ELF-1 (cell line): Measurements from ENCODE around the gene CENPN.

Experiments used
- DNase-seq: peaks from one replicate; pipeline ENCODE4 v3.0.0-alpha.2; 2016; ENCODE audit warnings: low read depth, low spot score

CENPN gene

DNA sequence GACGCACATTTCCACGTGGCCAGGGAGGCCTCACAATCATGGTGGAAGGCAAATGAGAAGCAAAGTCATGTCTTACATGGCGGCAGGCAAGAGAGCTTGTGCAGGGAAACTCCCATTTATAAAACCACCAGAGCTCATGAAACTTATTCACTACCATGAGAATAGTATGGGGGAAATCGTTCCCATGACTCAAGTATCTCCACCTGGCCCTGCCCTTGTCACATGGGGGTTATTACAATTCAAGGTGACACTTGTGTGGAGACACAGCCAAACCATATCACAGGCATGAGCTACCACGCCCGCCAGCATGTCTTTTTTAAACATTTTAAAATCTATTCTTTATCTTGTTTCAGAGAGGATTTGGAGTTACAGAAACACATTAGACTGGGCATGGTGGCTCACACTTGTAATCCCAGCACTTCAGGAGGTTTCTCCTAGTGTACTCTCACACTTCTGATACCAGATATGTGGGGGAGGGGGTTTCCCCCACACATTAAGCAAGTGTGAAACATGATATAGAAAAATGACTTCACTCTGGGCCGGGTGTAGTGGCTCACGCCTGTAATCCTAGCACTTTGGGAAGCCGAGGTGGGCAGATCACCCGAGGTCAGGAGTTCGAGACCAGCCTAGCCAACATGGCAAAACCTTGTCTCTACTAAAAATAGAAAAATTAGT is 23.1 kb downstream of the CENPN start:
- no peak for DNase-seq

DNA sequence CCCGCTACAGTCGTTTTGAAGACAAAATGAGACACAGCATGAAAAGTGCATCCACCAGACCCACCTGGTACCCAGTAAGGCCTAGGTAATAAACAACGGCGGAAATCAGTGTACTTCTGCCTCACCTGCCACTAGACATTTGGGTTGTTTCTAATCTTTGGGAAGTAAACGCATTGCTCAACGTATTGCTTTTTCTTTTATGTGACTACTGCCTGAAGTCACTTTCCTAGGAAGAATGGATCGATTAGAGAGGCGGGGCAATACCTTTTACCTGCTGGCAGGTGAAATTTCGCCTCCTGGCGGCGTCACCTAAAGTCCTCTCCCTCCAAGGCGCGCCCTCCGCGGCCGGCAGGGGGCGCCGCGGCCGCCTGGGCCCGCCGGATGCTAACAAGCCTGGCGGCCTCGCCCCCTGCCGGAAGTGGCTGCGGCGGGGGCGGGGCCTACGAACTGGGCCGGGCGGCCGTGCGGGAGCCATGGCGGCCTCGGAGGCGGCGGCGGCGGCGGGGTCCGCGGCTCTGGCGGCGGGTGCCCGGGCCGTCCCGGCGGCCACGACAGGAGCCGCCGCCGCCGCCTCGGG is 28.5 kb downstream of the CENPN start, which contains the start of gene ATMIN:
TSS of gene ATMIN (plus strand) at position 445 of the 577 bp plus-strand sequence. CDS start at position 474, 29 bp downstream.
- peak; percentile 96 for DNase-seq

DNA sequence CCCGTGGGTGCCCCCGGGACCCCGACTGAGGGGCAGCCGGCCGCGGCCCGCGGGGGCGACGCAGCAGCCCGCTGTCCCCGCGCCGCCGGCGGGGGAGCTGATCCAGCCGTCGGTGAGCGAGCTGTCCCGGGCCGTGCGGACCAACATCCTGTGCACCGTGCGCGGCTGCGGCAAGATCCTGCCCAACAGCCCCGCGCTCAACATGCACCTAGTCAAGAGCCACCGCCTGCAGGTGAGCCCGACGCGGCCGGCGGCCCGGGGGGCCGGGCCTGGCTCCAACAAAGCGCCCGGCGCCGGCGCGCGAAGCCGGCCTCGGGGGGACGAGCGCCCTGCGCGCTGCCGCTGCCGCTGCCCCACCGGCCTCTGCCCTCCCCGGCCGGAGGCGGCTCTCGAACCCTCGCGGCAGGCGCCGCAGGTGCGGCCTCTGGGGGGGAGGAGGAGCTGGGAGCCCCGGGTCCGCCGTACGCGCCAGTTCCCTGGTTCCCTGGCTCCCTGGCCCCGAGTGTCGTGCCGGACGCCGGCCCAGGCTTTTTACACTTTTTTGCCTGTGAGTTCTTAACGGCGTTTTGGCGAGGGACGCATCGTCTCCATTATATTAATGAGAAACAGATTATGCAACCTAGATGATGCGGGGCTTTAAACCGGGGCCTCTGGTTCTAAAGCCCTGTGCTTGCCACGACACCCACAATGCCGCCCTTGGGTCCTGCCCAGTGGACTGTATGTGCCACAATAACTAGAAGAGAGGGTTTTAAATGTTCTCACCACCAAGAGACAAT is 29.1 kb downstream of the CENPN start:
- peak; percentile 35 for DNase-seq

DNA sequence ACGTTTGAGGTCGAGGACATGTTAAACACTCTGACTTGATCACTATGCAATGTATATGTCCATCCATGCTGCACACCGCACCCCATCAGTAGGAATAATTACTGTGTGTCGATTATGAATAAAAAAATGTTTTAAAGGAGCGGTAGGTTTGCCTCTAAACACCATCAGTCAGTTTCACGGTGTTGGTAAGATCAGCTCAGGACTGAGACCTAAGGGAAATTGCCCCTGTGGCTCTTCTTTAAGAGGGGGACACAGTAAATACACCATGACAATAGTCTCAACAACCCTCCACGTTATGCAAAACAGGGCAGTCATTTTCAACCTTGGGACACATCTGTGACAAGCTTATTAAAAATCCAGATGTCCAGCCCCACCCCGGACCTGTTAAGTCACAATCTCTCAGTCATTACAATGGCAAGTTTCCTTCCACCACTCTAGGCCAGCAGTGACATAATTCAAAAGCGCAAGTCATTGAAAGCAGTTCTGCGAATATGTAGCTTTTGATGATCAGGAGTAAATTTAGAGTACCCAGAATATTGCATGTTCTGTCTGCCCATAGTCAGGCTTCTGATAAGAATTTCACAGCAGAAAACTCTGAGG is 29.8 kb downstream of the CENPN start:
- DNase-seq, result no peak

DNA sequence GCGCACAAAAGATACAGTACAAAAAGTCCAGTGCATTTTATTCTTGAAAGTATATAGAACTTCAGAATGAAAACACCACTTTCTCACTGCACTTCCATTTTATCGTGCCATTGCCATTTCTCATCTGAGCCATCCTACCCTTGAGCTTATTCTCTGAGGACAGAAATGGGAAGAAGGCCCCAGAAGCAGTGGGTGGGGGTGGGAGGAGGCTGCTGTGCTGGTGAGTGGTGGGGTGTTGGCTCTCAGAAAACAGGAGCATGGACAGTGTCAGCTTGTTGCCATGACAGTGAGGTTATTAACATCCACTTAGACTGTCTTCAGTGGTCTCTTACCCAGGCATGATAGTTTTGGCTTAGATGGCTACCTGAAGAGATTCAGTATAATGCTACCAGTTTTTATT is 33.1 kb downstream of the CENPN start:
- no peak for DNase-seq

DNA sequence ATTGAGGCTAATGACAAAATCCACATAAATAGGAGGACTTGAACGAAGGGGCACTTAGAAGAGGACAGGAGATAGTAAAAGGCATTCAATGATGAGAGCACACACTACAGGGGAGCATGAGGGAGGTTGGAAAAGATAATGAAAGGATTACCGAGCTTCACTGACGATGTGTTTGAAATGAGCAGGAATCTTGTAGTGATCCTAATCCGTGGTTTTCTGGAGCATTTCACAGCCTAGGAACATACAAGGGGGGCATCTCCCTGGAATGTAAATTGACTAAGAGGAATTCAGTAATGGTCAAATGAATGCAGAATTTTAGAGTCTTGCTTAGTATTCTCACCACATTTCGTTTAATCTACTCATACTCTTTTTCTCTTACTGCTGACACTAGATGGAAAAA is 33.8 kb downstream of the CENPN start:
- no peak for DNase-seq

DNA sequence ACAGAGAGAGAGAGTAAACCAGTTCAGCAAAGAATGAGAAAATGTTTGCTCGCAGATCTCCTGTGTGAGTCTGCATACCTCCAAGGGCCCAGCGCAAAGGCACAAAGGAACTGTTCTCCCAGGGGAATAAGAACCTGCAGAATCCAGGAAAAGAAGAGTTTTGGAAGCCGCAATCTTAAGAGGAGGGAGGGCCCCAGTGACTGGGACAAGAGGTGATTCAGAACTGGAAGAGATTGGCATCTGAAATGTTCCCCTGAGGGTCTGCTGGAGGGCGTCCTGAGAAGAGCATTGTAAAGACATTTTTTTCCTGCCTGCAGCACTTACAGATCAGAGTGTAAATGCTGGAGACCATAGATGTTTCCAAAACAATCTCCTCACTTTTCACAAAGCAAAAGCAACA is 34.7 kb downstream of the CENPN start:
- peak; percentile 73 for DNase-seq

DNA sequence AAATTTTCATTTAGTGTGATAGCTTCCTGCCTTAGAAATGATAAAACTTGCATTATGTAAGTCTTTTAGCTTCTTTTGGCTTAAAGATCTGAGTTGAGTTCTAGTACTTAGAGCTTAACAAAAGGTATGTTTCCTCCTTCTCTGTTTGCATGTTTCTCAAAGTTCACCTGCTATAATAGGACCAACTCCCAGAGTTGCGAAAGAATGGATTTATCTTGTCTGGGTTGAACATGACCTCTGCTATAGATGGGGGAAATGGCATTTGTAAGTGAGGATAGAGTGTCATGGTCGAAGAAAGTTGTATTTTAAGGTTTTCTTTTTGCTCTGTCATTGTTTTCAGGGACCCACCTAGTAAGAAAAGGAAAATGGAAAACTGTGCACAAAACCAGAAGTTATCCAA is 35.8 kb downstream of the CENPN start:
- no peak for DNase-seq

DNA sequence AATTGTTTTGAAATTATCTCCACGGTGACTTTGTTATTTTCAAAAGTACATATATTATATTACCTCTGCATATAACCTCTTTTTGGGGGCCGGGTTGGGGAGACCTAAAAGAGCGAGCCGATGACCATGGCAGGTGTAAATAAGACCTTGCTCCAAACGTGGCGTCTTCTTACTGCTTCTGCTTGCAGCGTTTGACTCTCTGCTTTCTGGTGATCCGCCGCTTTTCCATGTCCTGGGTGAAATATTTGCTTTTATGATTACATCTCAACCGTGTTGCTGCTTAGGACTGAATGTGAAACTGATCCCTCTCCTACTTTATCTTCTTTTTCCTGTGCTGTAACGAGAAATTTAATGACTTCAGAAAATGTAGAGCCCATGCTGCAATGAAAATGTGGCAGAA is 46.7 kb downstream of the CENPN start:
- no peak for DNase-seq

DNA sequence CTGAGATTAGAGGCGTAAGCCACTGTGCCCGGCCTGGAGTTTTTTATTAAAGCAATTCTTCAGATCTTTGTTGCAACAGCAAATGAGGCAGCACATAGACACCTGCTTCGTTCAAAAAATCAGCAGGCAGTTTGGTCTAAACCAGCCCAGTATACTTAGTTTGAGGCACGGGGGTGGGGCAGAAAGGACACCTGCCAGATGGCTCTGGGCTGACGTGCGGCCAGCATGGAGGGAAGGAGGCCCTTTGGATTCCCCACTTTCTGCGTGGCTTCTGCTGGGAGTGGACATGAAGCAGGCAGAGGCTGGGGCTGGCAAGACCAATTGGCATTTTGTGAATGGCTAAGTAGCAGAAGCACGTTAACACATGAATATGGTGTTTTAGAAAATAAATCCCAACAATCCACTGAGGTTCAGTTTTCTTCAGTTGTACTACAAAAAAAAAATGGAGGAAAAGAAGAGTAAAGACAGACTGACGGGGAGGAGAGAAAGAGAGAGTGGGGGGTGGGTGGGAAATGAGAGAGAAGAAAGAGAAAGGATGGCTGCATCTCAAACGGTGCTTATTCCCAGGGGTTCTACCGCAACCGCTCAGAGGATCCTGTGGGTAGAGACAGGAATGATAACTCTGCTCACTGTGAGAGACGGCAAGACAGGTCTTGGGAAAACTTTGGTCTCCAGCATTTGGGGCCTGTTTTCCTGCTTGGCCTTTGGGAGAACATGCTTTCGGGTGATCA is 53.7 kb downstream of the CENPN start:
- DNase-seq, result no peak

DNA sequence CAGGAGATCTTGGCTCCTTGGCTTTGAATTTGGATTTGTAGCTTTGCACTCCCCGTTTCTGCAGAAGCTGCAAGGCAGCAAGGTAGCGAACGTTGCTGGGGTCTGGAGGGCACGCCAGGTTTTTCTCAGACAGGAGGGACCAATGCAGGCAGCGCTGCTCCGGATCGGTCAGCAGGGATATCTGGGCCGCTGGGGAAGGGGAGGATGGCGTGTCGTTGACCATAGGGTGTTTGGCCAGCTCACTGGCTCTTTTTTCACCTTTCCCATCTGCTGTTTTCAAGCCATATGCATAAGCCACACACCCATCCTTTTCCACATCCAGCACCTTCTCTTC is 54.3 kb downstream of the CENPN start:
- DNase-seq, result no peak

DNA sequence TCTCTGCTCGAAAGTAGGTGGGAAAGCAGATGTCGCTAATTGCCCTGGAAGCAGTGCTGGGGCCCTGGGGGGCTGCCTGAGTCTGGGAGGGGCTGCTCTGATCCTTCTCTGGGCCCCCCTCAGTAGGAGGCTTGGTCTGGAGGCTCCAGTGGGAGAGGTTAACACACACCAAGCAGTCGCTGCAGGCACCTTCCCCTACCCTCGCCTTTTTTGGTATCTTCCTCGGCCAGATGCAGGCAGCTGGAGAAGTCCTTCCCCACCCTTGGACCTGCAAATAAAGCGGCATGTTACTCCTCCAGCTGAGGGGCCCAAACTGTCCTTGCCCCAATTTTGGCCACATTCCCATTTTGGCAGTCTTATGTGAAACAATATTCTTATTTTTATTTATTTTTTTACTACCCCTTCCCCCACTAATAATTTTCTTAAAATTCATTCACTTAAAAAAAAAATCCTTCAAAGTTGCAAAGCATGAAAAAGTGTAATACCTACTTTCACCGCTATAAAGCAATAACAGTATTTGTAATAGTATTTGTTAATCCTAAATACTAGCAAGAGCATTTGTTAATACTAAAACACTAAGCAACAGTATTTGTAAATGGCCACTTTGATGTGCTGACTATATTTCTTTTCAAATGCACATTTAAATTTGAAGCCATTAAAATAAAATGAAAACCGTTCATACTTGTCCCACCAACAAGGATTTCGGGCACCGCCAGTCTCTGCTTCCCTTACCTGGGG is 55.0 kb downstream of the CENPN start:
- DNase-seq, result no peak

DNA sequence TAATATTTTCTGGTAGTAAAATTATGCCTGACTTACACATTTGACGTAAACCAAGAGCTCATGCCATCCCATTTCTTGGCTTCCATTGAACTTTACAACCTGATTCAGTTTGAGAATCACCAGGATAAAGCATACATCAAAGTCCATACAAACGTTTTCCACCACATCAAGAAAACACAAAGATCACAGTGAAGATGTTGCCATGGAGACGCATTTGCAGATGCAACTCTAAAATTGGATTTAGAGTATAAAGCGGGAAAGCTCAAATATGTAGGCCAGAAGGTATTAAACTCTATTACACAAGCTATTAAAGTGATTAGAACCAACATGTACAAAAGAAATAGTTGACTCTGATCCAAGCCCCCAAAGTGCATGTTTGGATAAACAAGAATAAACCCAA is 59.7 kb downstream of the CENPN start:
- DNase-seq, result no peak

DNA sequence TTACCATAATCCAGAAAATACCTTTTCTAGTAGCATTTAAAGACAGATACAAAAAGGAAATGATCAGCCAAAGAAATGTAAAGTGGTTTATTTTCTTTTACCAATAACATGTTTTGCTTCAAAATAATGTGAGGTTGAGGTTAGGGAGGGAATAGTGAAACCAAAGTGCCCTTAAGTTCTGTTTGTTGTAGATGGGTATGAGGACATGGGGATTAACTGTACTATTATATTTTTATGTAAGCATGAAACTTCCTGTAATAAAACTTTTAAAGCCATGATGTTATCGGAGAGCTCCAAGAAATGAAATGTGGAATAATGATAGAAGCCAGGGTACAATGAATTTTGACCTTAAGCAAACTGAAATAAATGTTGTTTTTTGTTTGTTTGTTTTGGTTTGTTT is 60.2 kb downstream of the CENPN start:
- DNase-seq, result no peak

DNA sequence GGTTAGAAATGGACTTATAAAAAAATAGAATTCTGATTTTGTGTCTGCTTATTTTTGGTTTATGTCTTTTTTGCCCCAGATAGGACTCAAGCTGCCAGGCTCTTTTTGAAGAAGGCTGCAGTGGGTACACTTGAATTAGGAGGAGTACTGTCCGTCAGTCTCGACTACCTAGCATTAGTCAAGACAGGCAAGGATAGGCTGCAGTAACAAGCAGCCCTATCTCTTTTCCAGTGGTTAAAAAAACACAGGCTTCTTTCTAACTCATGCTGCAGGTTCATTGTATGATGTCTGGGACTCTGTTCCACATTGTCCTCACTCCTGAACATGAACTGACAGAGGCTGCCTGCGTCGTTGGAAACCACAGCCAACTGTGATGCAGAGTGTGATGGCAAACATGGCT is 62.0 kb downstream of the CENPN start:
- DNase-seq, result no peak

DNA sequence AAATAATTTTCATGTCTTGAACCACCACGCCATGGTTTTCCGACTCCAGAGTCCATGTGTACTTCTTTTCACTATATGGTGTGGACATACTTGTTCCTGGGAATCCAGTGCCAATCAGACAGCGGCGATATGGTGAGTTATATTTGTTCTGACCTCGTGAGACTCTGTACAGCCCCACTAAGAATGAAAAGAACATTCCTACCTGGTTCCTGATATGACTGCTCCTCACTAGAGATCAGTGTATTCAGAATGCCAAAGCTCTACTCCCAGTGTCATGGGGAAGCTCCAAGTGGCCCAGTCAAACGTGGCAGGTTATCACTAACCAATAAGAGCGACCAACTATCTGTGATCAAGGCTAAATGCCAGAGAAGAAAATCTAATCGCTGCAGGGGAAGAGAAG is 64.0 kb downstream of the CENPN start:
- DNase-seq, result no peak

DNA sequence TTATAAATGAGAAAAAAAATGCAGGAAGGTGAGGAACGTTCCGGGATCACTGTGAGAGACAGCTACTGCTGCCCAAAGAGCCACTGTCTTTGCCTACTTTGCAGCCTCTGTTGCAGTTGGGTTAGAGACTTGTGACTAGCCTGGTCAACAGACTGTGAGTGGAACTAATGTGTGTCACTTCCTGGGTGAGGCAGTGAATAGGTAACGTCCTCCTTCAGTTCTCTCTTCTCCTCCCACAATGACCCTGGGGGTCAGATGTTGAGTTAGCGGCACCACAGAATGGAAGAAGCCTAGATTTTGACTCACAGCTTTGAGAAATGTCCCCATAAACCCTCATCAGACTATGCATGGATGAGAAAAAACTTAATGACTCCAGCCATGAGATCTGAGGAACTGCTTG is 64.8 kb downstream of the CENPN start:
- no peak for DNase-seq

DNA sequence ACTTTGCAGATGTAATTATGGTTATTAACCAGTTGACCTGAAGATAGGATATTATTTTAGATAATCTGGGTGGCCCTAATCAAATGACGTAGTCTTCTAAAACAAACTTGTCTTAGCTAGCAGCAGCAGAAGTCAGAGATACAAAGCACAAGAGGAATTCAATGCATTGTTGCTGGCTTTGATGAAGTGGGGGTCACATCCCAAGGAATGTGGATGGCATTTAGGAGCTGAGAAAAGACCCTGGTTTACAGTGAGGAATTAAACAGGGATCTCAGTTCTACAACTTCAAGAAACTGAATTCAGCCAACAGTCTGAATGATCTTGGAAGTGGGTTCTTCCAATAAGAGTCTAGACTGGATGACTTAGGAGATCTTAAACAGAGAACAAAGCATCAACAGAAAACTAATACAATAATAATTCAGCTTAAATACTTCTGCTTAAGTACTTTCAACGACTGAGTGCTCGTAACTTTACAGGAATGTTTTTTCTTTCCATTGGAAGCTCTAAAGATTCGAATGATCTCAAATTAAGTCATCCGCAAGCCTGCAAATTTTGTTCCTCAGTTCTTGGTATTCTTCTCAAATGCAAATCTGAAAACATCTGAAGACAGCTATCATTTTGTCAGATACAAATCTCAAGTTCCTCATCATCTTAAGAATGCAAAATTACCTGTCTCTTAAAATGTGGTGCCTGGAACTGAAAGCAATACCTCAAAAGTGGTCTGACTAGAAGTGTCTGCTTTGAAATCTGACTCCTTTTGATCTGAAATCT is 66.7 kb downstream of the CENPN start:
- peak; percentile 10 for DNase-seq

DNA sequence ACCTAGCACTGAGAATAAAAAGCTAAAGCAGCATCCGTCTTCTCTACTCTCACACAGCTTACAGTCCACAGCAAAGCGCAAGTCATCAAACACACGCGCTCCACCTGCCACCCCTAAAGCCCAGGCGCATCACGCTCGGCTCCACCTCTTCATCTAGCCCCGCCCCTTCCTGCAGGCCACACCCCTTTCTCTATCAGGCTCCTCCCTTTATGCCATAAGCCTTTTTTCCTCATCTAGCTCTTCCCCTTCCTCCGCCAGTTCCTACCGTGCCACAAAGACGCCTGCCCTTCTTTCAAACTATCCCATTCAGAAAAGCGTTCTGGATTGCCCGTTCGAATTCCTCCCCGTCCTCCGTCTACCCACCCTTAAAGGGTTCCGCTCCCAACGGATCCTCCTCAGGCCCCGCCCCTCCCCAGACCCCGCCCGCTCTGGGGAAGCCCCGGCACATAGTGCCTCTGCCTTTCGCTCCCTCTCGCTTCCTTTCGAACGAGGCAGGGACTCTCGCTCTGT is 69.6 kb downstream of the CENPN start:
- DNase-seq, result no peak
